ENCODE measurements around the gene RFFL. TPM values are rescaled to one million over a fixed set of nuclear protein-coding genes. Genes with fewer than 3 reads are reported as not detected.

The RFFL gene
- polyA plus RNA-seq, 1 donor = 9.9 TPM

DNA sequence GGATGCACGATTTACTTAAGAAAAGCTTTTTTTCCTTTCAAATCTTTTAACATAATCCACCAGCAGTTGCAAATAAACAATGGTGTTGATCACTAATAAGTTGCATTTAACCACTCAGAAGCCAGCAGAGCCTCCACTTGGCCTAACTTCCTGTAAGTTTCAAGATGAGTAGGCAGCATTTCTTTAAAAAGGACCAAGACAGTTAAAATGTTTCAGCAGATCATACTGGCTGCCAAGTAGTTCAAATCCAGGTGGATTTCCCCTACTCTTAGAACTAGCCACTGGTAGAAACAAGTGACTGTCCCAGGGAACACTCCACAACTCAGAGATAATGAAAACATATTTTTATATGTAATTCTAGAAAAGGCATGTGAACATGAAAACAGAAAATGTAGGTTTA is 17.0 kb upstream of the RFFL start:
- DNase-seq = no peak

DNA sequence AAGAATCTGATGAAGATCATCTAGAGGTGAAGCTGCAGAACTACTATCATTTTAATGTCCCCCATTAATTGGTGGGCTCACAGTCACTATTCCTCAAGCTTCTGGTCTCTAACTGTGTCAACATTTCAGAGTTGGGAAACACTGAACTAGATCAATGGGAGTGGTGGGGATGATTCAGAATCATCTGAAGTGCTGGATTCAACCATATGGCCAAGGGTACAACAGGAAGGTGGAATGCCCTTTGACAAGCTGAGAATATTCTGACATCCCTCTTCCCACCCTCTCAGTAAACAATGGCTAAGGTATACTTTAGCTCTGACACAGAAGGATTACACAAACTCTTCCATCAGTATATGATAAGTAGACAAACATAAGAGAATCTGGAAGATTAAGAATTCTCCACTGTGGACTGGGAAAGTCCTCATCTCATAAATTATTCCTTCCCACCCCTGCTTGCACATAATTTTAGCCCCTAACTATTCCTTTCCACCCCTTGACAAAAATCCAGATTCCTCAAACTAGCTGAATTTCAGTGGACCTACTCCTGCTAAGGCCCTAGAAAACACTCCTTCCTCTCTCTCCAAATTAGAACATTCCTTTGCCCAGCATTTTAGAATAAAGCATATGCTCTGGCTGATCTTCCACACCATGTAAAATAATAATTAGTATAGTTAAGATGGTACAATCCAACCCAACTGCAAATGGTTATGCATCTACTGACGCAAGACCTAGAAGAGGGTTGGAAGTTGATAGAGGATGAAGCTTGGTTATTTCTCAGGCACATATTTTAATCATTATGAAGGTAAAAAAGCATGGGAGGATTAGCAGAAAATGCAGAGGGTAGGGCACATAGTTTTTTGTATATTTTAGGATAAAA is 16.3 kb upstream of the RFFL start:
- no peak for DNase-seq

DNA sequence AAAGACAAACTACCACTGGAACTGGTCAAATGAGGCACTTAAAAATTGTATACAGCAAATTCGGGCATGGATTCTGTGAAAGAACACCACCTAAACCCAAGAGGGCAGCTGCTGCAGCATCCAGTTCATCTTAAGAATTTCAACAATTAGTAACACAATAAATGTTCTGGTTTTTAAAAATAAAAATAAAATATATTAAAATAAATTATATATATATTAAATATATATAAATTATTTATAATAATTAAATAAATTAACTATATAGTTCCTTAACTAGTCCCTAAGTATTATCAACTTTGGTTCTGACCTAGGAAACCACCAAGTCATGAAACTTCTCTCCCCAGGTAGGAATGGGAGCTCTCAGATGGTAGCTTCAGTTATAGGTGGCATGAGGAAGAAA is 13.4 kb upstream of the RFFL start:
- DNase-seq = no peak

DNA sequence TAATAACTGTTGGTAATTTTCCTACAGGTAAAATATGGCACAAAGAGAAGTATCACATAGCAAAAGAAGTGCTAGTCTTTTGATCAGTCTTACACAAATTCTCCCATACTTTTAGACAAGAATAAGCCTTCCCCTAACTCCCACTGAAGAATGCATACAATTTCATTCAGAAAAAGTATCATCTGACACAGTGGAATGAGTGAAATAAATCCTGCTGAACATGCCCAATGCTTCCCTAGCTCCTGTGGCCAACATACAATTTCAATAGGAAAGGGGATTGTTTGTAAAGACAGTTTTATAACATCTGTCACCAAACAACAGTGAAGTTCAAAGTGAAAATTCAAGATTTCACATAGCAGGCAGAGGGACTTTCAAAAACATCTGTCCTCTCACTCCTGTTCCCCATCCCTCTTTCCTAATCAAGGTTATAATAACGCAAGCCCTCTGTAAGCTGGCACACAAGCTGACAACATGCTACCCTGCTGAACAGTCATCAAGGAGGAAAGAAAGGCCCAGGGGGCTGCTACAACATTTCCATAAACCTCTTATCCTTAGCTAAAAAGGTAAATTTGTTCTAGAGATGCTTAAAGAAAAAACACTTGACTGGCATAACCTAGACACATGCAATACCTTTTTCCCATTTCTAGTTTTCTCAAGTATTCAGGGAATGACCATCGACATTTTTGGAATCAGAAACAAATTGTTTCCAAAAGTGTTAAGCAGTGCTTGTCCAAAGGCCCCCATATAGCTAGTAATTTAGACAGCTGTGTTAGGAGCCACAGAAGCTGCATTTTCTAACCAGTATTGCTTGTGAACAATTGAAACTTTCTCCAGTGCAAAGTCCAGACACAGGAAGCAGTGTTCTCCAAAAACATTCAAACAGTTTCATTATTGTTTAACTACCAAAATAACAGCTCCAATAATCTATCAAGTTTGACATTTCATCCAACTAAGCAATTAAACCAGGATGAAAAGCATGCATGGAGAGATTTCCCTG is 11.5 kb upstream of the RFFL start:
- DNase-seq = no peak

DNA sequence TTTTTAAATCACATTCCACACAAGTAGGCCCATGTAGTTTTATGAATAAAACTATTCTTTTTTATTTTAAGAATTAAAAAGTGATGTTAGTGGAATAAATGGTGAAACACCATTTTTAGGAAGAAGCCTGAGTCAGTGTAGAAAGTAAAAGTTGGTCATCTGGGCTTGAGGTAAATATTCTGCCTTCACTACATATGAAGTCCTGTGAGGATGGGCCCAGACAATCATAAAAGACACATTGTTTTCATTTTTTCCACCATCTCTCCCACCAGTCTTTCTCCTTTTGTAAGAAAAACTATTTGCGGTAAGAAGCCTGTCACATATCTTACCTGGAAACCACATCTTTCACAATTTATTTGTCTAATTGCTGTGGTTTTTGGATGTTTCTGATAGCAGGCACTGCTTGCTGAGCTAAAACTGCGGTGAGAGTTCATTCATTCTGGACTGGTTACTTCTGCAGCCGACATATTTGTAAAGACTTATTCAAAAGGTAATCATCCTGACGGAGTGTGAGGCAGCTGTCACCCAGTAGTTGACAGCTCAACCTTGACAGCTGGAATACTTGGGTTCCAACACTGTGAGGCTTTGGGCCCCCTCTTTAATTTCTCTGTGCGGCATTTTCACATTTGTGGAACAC is 10.6 kb upstream of the RFFL start:
- DNase-seq = no peak

DNA sequence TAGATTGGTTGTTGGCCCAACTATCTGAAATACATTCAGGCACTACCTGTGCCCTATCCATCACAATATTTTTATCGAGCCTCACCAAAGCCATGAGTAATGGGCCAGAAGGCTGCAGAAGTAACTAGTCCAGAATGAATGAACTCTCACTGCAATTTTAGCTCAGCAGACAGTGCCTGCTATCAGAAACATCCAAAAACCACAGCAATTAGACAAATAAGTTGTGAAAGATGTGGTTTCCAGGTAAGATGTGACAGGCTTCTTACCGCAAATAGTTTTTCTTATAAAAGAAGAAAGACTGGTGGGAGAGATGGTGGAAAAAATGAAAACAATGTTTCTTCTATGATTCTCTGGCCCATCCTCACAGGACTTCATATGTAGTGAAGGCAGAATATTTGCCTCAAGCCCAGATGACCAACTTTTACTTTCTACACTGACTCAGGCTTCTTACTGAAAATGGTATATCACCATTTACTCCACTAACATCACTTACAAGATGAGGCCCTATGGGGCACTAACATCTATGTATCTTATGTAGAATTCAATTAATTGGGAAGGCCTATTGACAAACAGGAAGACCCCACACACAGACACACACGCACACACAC is 9.8 kb upstream of the RFFL start:
- DNase-seq = no peak

DNA sequence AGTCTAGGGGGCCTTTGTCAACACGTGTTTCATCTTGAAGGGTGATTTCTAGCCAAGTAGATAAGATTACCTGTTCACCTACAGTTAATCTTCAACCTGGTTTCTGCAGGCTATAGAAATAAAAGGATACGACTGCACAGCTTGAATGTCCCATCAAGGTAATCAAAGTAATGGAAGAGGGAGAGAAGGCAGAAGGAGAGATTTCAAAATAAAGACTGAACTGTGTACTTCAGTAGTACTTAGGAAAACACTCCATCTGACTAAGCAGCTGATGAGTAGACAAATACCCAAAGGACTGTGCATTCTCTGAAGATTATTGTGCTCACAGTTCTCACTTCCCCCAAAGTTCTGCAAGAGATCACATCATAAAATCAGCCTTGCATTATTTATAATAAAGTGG is 5.8 kb upstream of the RFFL start:
- DNase-seq = no peak

DNA sequence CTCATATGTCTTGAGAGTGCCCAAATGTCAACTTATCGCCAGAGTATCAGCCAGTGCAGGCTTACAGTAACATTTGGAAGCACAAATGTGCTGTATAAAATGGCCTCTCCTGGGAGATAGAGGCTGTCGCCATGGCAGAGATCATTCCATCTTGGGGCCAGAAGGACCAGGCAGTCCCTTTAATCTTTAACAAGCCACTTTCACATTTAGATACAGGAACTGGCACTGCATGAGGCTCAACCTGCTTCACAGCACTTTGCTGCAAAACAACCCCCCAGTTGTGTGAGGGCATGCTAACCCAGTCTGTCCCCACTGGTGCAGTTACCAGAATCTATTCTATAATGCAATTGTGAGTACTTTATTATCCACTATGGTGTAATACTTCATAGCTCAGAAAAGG is 4.7 kb upstream of the RFFL start:
- DNase-seq = no peak

DNA sequence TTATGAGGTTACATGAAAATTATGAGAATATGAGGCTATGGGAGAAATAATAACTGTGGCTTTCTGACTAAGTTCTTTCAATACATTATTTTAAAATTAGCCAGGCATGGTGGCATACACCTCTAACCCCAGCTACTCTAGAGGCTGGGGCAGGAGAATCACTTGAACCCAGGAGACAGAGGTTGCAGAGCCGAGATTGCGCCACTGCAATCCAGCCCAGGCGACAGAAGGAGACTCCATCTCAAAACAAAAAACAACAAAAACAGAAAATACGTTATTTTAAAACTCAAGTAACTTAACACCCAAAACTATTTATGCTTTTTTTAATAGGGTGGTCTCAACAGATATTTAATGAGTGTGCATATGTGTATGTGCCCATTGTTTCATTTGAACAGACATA is 2.4 kb upstream of the RFFL start:
- no peak for DNase-seq

DNA sequence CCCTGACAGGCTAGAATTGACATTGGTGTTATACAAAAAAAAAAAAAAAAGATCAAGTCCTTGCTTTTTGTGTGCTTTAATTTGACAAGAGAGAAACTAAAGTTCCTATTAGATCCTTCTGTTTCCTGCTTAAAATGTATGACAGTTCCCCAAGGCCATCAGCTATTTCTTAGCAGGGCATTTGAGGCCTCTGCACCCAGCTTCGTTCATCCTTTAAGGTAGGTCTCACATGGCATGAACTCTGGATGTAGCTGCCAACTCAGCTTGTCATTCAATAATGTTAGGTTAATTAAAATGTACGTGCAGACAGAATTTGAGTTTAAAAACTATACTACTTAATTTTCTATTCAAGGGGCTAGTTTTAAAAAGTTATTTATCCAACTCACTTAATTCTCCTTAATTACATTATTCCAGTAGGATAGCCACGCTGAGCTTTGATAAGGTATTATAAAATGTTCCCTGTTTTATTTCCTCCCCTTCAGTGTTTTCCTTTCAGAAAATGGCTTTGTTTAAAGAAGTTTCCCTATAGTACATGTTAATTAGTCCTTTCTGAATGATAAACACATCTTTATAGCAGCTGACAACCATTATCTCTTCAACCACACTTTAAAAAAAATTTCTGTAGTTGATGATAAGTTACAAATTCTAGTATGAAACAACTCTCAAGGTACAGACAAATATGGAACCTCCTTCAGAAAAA is 1.2 kb upstream of the RFFL start:
- DNase-seq = no peak

DNA sequence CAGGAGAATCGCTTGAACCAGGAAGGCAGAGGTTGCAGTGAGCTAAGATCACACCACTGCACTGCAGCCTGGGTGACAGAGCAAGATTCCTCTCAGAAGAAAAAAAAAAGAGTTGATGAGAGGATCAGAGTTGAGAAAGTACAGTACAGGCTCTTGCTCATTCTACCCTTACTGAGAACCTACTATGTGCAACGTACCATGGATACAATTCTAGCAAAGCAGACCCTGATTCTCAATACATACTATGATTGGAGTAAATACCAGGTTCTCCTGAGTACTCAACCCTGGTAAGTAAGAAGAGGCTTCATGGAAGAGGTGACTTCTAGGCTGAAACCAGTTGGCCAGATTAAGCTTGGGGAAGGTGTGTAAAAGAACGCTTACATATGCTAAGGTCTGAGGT is 1.2 kb downstream of the RFFL start:
- no peak for DNase-seq

DNA sequence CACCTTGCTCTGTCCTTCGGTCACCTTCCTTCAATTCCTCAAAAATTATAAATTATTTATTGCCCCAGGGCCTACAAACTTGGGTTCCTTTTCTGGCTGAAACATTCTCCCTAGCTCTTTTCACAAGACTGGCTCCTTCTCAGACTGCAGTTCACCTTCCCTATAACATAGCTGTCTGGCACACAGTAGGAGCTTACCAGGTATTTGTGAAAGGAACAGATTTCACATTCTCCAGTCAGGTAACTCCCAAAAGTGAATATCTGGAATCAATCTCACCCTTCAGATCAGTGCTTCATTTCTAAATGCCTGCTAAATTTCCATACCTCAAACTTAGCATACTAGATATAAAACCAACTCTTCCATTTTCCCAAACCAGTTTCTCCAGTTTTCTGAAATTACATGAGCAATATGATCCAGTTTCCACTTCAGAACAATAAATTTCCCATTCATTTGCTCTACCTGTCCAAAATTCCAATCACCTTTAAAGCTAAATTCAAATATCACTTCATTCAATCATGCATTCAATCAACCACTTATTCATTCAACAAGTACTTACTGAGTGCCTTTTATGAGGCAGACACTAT is 6.1 kb downstream of the RFFL start:
- no peak for DNase-seq

DNA sequence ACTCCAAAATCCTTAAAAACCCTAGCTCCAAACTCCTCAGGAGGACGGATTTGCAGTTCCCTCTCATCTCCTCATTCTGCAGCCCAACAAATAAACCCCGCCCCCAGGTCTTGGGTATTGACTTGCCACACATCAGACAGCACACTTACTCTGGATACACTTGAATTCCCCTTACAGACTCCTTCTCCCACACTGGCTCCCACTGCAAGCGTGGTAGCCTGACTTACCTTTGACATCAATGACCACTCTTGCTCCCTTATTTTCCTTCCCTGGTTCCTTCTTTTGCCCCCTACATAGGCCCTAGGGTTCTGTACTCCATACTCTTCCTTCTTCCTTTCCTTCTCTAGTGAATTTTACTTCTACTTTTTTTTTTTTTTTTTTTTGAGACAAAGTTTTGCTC is 7.5 kb downstream of the RFFL start:
- no peak for DNase-seq

DNA sequence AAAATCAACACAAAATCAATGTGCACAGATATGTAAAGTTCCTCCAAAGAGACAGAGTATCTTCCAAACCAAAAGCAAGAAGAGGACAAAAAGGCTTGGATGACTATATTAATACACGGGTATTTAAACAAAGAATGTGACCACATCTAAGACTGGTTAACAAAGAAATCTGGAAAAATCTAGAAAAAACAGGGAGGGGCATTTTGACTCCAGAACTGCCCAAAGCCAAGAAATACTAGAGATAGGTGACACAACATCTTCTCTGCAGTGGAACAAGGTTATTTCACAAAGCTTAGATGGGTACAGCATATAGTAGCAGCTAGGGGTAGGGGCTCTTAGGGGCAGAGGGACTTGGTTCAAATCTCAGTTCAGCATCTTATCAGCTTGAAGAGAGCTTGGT is 10.3 kb downstream of the RFFL start:
- DNase-seq = no peak

DNA sequence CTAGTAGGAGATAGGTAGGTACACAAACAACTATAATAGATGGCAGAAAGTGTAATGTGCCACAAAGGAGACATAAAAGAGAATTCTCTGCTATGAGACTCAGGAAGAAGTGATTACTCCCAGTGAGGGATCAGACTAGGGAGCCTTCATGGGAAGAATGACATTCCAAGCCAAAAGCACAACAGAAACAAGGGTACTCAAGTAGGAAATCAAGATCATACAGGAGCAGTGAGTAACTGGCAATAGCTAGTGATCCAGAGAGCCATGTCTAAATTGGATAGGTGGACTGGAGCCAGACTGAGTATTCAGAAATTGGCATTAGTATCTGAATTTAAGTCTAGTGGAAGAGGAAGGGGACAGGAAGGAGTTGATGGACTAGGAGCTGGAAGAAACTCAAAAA is 10.7 kb downstream of the RFFL start:
- no peak for DNase-seq

DNA sequence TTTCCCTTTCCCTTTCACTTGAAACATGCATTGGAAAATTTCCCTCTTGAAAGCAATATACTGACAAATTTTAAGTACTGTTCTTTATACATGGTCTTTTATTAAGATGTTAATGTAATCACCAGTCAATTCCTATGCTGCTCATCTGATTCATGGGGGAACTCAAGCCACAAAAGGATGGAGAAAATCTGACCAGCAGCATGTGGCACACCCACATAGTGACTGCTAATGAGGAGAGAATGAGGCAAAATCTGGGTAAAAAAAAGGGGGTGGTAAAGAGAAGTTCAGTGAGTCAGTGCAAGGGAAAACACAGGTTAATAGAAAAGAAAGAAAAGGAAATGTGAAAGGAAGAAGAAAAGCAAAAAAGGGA is 11.3 kb downstream of the RFFL start:
- DNase-seq = no peak

DNA sequence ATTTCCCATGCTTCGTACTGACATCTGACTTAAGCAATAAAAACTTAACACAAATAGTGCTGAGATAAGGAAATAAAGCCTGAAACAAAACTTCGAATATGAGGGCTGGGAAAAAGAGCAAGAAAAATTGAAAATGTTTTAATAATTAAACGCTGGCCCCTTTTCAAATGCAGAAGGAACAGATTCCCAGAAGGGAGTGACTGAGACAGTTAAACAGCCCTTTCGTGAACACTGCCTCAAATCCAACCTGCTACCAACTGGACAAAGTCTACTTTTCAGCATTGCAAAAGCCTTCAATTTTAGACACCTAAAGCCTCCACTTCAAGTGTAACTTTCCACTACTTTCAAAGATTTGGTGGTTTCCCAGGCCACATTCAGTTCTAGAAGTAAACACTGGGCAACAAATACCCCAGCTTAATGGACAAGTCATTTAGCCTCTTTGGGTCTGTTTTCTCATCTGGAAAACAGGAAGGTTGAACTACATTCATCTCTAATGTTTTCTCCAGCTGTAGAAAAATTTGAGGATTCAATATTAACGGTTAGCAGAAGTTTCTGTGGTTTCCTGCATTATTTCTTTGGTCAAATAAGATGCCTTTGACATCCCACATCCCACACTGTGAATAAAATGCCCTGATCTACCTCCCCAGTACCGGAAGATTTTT is 11.8 kb downstream of the RFFL start:
- peak; percentile 39 for DNase-seq

DNA sequence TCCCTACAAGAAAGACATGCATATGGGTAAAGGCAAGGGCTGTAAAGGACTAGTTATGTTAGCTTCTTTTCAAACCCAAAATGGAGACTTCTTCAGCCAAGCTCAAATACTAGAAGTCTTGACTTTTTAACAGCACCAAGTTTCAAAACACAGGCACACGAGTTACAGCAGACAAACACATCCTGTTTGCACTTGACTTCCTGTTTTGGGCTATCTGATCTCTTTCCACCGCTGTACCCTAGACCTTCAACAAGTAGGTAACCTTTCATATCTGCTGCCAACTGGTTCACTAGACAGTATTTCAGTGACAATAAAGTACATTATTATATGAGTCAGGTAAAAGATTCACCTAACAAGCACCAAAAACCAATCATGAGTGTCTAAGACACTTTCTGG is 12.3 kb downstream of the RFFL start:
- peak; percentile 15 for DNase-seq

DNA sequence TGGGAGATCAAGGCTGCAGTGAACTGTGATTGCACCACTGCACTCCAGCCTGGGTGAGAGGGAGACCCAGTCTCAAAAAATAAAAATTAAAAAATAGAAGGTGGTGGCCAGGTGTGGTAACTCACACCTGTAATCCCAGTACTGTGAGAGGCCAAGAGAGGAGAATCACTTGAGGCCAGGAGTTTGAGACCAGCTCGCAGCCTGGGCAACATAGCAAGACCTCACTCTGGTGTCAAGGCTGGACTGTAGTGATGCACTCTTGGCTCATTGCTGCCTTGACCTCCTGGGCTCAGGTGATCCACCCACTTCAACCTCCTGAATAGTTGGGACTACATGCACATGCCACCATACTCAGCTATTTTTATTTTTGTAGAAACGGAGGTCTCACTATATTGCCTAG is 13.3 kb downstream of the RFFL start:
- no peak for DNase-seq

DNA sequence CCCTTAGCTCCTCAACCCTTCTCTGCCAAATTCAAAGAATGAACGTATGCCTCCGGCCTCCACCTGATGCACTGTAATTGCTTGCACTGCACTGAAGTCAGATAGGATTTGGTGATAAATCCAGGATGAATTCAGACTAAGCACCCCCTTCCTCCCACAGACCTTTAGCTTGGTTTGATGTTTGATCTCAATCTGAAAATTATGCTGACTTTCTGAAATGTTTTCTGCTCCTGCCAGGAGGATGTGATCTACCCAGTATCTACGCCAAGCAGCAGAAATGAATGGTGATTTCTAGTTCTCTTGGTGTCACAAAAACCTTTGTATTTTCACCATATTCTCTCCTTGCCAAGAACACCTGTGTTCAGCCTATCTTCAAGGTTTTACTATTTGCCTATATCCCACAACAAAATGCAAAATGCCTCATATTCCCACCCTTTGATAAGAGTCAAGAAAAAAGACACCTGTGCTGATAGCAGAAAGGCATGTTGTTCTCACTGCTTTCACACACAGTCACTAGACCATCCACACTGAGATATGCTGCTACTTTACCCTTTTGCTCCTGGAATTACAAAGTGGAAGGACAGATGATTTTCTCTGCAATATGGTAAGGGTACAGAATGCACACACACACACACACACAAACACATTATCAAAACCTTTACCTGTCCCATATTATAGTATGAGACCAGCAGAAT is 14.7 kb downstream of the RFFL start:
- no peak for DNase-seq

Data from hindlimb muscle (tissue), 1 donor.